AG09309 (cell line): ENCODE results near the gene DHRS9.

Experiments used
- DNase-seq: peaks from one replicate; pipeline ENCODE4 v3.0.0-alpha.2; 2010; ENCODE audit warnings: low read depth
- H3K4me3 ChIP-seq: 2 replicates; pipeline ENCODE4 v1.5.1; 2011; ENCODE audit warnings: mild to moderate bottlenecking, low read depth, low read length, moderate library complexity; ENCODE audit not compliant: control insufficient read depth
- CTCF ChIP-seq: IDR thresholded peaks from 2 replicates; pipeline ENCODE4 v1.5.1; 2011; ENCODE audit warnings: mild to moderate bottlenecking, low read depth, low read length, inconsistent platforms; ENCODE audit not compliant: insufficient read depth, control insufficient read depth; ENCODE audit errors: missing control alignments

DHRS9 gene

GRCh38 chr2:169034984-169035544, 34.3 kb upstream of the DHRS9 start:
- no peak for DNase-seq
- H3K4me3 ChIP-seq = no peak overlapping the region
- TF ChIP-seq CTCF = no peak

GRCh38 chr2:169035887-169036286, 33.5 kb upstream of the DHRS9 start:
- DNase-seq = no peak
- no peak for TF ChIP-seq CTCF
- H3K4me3 ChIP-seq = no peak overlapping the region

GRCh38 chr2:169036736-169037440, 32.5 kb upstream of the DHRS9 start:
- H3K4me3 ChIP-seq = no peak overlapping the region
- no peak for TF ChIP-seq CTCF
- DNase-seq = no peak

- no peak for DNase-seq
- TF ChIP-seq CTCF = no peak
- H3K4me3 ChIP-seq = no peak overlapping the region
These were observed 31.0 kb upstream of the DHRS9 start for GRCh38 chr2:169038338-169038757.

- DNase-seq = no peak
- no peak overlapping the region for H3K4me3 ChIP-seq
- no peak for TF ChIP-seq CTCF
These were observed 29.7 kb upstream of the DHRS9 start for GRCh38 chr2:169039702-169040101.

GRCh38 chr2:169041594-169041993, 27.8 kb upstream of the DHRS9 start:
- no peak overlapping the region for H3K4me3 ChIP-seq
- no peak for TF ChIP-seq CTCF

More at GRCh38 chr2:169041594-169041993, 27.8 kb upstream of the DHRS9 start:
- DNase-seq = no peak
